ENCODE data around the gene AMER3. TPM values are rescaled to one million over a fixed set of nuclear protein-coding genes. Genes with fewer than 3 reads are reported as not detected.
A peak's percentile ranks its signal among the peaks of the same experiment; 100 is the strongest.

AMER3 gene
- total and polyA plus RNA-seq, 10 of the 15 experiments (the other 5 are each of a cell fraction or from before 2014, with no cell fraction given) = not detected

- intact Hi-C loops (cut with micrococcal nuclease; ENCODE audit: unreplicated experiment) = no loop called here
- Histone ChIP-seq H3K9me3 (replicated peaks; ENCODE audit: control insufficient read depth, insufficient read depth, low read length) (no peaks in the 10 kb centered on the region), H3K9ac (ENCODE audit: control insufficient read depth, insufficient read depth, low read length) (no peak overlapping the region), H3K27ac (ENCODE audit: control insufficient read depth, insufficient read depth) (no peak overlapping the region), H3K4me3 (no peak overlapping the region), H3K4me1 (ENCODE audit: control insufficient read depth, insufficient read depth, low read length) (no peaks in the 10 kb centered on the region), H3K4me2 (ENCODE audit: control insufficient read depth, insufficient read depth) (no peak overlapping the region), H4K20me1 (ENCODE audit: control insufficient read depth, insufficient read depth) (no peaks in the 10 kb centered on the region), H3K36me3 (ENCODE audit: control insufficient read depth in 2 of 2, insufficient read depth in 2 of 2, low read length in 1 of 2) (no peaks in the 10 kb centered on the region), H3K27me3 (replicated peaks in 1 of 2; ENCODE audit: control insufficient read depth in 2 of 2, insufficient read depth in 2 of 2, low read length in 1 of 2) (no peaks in the 10 kb centered on the region), H2AFZ (ENCODE audit: control insufficient read depth, low read depth, low read length) (no peak overlapping the region), H3K79me2 (ENCODE audit: control insufficient read depth, insufficient read depth, low read length) (no peaks in the 10 kb centered on the region)
- TF ChIP-seq CBFB (IDR thresholded peaks at IDR 0.05; ENCODE audit: low read depth) (no peak), BHLHE40 (IDR thresholded peaks at IDR 0.05; ENCODE audit: borderline replicate concordance in 1 of 2, low read depth in 2 of 2, low read length in 1 of 2) (peak in 1 of 2 experiments; percentile 31; a peak in 1 of 4 replicates), RAD51 (IDR thresholded peaks at IDR 0.05) (peak; percentile 78), EZH2 (IDR thresholded peaks at IDR 0.05; ENCODE audit: borderline replicate concordance, control insufficient read depth, low read depth, low read length) (no peak), SMARCA5 (IDR thresholded peaks at IDR 0.05) (no peak), TAF1 (IDR thresholded peaks at IDR 0.05; ENCODE audit: borderline replicate concordance, low read depth, low read length) (no peak), TARDBP (IDR thresholded peaks at IDR 0.05; ENCODE audit: borderline replicate concordance) (no peak), FOXK2 (IDR thresholded peaks at IDR 0.05) (no peak), E2F4 (IDR thresholded peaks at IDR 0.05; ENCODE audit: low read depth, low read length) (no peak), LARP7 (IDR thresholded peaks at IDR 0.05) (no peak), IRF4 (IDR thresholded peaks at IDR 0.05; ENCODE audit: low read depth, low read length) (no peak), ZNF207 (IDR thresholded peaks at IDR 0.05; ENCODE audit: borderline replicate concordance) (no peak)
- TF ChIP-seq, protein P1, sequence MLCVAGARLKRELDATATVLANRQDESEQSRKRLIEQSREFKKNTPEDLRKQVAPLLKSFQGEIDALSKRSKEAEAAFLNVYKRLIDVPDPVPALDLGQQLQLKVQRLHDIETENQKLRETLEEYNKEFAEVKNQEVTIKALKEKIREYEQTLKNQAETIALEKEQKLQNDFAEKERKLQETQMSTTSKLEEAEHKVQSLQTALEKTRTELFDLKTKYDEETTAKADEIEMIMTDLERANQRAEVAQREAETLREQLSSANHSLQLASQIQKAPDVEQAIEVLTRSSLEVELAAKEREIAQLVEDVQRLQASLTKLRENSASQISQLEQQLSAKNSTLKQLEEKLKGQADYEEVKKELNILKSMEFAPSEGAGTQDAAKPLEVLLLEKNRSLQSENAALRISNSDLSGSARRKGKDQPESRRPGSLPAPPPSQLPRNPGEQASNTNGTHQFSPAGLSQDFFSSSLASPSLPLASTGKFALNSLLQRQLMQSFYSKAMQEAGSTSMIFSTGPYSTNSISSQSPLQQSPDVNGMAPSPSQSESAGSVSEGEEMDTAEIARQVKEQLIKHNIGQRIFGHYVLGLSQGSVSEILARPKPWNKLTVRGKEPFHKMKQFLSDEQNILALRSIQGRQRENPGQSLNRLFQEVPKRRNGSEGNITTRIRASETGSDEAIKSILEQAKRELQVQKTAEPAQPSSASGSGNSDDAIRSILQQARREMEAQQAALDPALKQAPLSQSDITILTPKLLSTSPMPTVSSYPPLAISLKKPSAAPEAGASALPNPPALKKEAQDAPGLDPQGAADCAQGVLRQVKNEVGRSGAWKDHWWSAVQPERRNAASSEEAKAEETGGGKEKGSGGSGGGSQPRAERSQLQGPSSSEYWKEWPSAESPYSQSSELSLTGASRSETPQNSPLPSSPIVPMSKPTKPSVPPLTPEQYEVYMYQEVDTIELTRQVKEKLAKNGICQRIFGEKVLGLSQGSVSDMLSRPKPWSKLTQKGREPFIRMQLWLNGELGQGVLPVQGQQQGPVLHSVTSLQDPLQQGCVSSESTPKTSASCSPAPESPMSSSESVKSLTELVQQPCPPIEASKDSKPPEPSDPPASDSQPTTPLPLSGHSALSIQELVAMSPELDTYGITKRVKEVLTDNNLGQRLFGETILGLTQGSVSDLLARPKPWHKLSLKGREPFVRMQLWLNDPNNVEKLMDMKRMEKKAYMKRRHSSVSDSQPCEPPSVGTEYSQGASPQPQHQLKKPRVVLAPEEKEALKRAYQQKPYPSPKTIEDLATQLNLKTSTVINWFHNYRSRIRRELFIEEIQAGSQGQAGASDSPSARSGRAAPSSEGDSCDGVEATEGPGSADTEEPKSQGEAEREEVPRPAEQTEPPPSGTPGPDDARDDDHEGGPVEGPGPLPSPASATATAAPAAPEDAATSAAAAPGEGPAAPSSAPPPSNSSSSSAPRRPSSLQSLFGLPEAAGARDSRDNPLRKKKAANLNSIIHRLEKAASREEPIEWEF (IDR thresholded peaks at IDR 0.05; ENCODE audit: insufficient replicate concordance, low read depth, low read length) = no peak
- TF ChIP-seq, protein P2, sequence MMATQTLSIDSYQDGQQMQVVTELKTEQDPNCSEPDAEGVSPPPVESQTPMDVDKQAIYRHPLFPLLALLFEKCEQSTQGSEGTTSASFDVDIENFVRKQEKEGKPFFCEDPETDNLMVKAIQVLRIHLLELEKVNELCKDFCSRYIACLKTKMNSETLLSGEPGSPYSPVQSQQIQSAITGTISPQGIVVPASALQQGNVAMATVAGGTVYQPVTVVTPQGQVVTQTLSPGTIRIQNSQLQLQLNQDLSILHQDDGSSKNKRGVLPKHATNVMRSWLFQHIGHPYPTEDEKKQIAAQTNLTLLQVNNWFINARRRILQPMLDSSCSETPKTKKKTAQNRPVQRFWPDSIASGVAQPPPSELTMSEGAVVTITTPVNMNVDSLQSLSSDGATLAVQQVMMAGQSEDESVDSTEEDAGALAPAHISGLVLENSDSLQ (IDR thresholded peaks at IDR 0.05) = no peak
- POLR2A ChIA-PET = no interaction called here
- FAIRE-seq (no peak), DNase-seq (ENCODE audit: low read depth, low spot score) (no peak), ATAC-seq (peak; percentile 45; the same call in 2 of the 3 replicates)
- RAD21 ChIA-PET (ENCODE audit: unreplicated experiment) = no interaction called here
- 0% methylated on average over 4 of the region's 4 CpGs for WGBS (ENCODE audit: insufficient coverage, insufficient replicate concordance, low lambda C conversion rate, missing lambda C conversion rate)
- CTCF ChIA-PET = no interaction called here
- in situ Hi-C loops (cut with MboI) = no loop called here
- SMC1A ChIA-PET (ENCODE audit: uncharacterized antibody, unreplicated experiment) = no interaction called here
- BruUV-seq (replicated peaks) = no TSS peak
These were observed 36.2 kb downstream of the AMER3 start for GRCh38 chr2:130791617-130791939.
